Duodenal mucosa (tissue), 2 donors: ENCODE data around the gene RNPS1.
"Not testable (repeated sequence)": the region's sequence is repeated elsewhere in the genome, so short reads cannot be mapped to it uniquely, and the experiment has no call there.

ENCODE experiments used
- H3K27ac ChIP-seq: one replicate; pipeline ENCODE4 v1.7.0; 2013; ENCODE audit warnings: low read depth, low read length
- H3K27me3 ChIP-seq, 2 donors: one replicate each; pipeline ENCODE4 v1.7.0; 2013; ENCODE audit warnings: low read length in 2 of 2, control low read depth in 1 of 2; ENCODE audit not compliant: insufficient read depth in 2 of 2, control insufficient read depth in 1 of 2
- H3K36me3 ChIP-seq, 2 donors: one replicate each; pipeline ENCODE4 v1.7.0; 2013; ENCODE audit warnings: low read length in 2 of 2, control low read depth in 1 of 2; ENCODE audit not compliant: insufficient read depth in 2 of 2, control insufficient read depth in 1 of 2
- H3K4me1 ChIP-seq, 2 donors: one replicate each; pipeline ENCODE4 v1.7.0; 2013; ENCODE audit warnings: low read length in 2 of 2, control low read depth in 1 of 2; ENCODE audit not compliant: insufficient read depth in 2 of 2, control insufficient read depth in 1 of 2
- H3K4me3 ChIP-seq, 2 donors: one replicate each; pipeline ENCODE4 v1.7.0; 2013; ENCODE audit warnings: low read length in 2 of 2, low read depth in 1 of 2
- H3K9ac ChIP-seq, 2 donors: one replicate each; pipeline ENCODE4 v1.7.0; 2013; ENCODE audit warnings: low read length in 2 of 2, low read depth in 1 of 2
- H3K9me3 ChIP-seq, 2 donors: one replicate each; pipeline ENCODE4 v1.7.0; 2013; ENCODE audit warnings: low read length in 2 of 2, control low read depth in 1 of 2; ENCODE audit not compliant: control insufficient read depth in 1 of 2

Gene RNPS1

GRCh38 chr16:2273931-2274330 is 6.0 kb upstream of the RNPS1 start:
- Histone ChIP-seq H3K27me3 (peaks cover 5 to 18% of the 10 kb centered on the region in 2 donors), H3K9me3 (no peaks in the 10 kb centered on the region), H3K9ac (no peak overlapping the region), H3K27ac (no peak overlapping the region), H3K36me3 (no peaks in the 10 kb centered on the region), H3K4me3 (no peak overlapping the region), H3K4me1 (peaks cover 8 to 12% of the 10 kb centered on the region in 2 donors)

- Histone ChIP-seq H3K36me3 (no peaks in the 10 kb centered on the region), H3K27ac (no peak overlapping the region), H3K9me3 (no peaks in the 10 kb centered on the region), H3K4me1 (peaks cover 8 to 15% of the 10 kb centered on the region in 2 donors), H3K4me3 (no peak overlapping the region), H3K27me3 (peaks cover 5 to 15% of the 10 kb centered on the region in 2 donors), H3K9ac (no peak overlapping the region)
These were observed 5.6 kb upstream of the RNPS1 start for GRCh38 chr16:2273484-2273883.

- Histone ChIP-seq H3K9ac (no peak overlapping the region), H3K27me3 (peaks cover 5 to 6% of the 10 kb centered on the region in 2 donors), H3K36me3 (no peaks in the 10 kb centered on the region), H3K4me1 (peaks cover 8 to 15% of the 10 kb centered on the region in 2 donors), H3K9me3 (no peaks in the 10 kb centered on the region), H3K27ac (no peak overlapping the region), H3K4me3 (no peak overlapping the region)
These were observed 4.0 kb upstream of the RNPS1 start for GRCh38 chr16:2271848-2272461.

- no peak overlapping the region for H3K27ac ChIP-seq
- no peaks in the 10 kb centered on the region for H3K9me3 ChIP-seq
- H3K27me3 ChIP-seq = peaks cover 0 to 3% of the 10 kb centered on the region in 2 donors
- peaks cover 8 to 24% of the 10 kb centered on the region in 2 donors for H3K4me1 ChIP-seq
- H3K4me3 ChIP-seq = no peak overlapping the region
- no peak overlapping the region for H3K9ac ChIP-seq
- no peaks in the 10 kb centered on the region for H3K36me3 ChIP-seq
These were observed 2.9 kb upstream of the RNPS1 start for GRCh38 chr16:2270588-2271470.

- H3K27ac ChIP-seq = no peak overlapping the region
- peaks cover 8 to 28% of the 10 kb centered on the region in 2 donors for H3K4me1 ChIP-seq
- no peaks in the 10 kb centered on the region for H3K27me3 ChIP-seq
- no peaks in the 10 kb centered on the region for H3K9me3 ChIP-seq
- peak overlapping the region; percentile 54 to 90 for H3K9ac ChIP-seq
- no peak overlapping the region for H3K4me3 ChIP-seq
- H3K36me3 ChIP-seq = no peaks in the 10 kb centered on the region
These were observed 2.1 kb upstream of the RNPS1 start for GRCh38 chr16:2270070-2270462.

GRCh38 chr16:2267505-2267912 is 417 bp downstream of the RNPS1 start:
- peak overlapping the region; percentile 100 for H3K27ac ChIP-seq
- H3K36me3 ChIP-seq = peaks cover 9 to 18% of the 10 kb centered on the region in 2 donors
- peaks cover 8 to 28% of the 10 kb centered on the region in 2 donors for H3K4me1 ChIP-seq
- H3K9me3 ChIP-seq, H3K27me3 ChIP-seq: not testable (repeated sequence)
- peak overlapping the region; percentile 66 to 90 for H3K9ac ChIP-seq
- peak overlapping the region; percentile 88 to 89 for H3K4me3 ChIP-seq

GRCh38 chr16:2266887-2267286 is 1.0 kb downstream of the RNPS1 start:
- peaks cover 8 to 28% of the 10 kb centered on the region in 2 donors for H3K4me1 ChIP-seq
- H3K9me3 ChIP-seq, H3K27me3 ChIP-seq, H3K27ac ChIP-seq: not testable (repeated sequence)
- H3K36me3 ChIP-seq = peaks cover 16 to 24% of the 10 kb centered on the region in 2 donors
- H3K9ac ChIP-seq = peak overlapping the region; percentile 66 to 90
- peak overlapping the region; percentile 88 to 89 for H3K4me3 ChIP-seq

- H3K27ac ChIP-seq, H3K9me3 ChIP-seq, H3K9ac ChIP-seq, H3K4me3 ChIP-seq, H3K27me3 ChIP-seq: not testable (repeated sequence)
- H3K36me3 ChIP-seq = peaks cover 27 to 54% of the 10 kb centered on the region in 2 donors
- H3K4me1 ChIP-seq = peaks cover 0 to 14% of the 10 kb centered on the region in 2 donors
These were observed 4.9 kb downstream of the RNPS1 start for GRCh38 chr16:2263026-2263425.

- H3K36me3 ChIP-seq = peaks cover 45 to 81% of the 10 kb centered on the region in 2 donors
- H3K4me3 ChIP-seq = no peak overlapping the region
- no peak overlapping the region for H3K9ac ChIP-seq
- no peaks in the 10 kb centered on the region for H3K27me3 ChIP-seq
- H3K27ac ChIP-seq = no peak overlapping the region
- H3K9me3 ChIP-seq = no peaks in the 10 kb centered on the region
- no peaks in the 10 kb centered on the region for H3K4me1 ChIP-seq
These were observed 7.7 kb downstream of the RNPS1 start for GRCh38 chr16:2260250-2260649.

- H3K27ac ChIP-seq, H3K9me3 ChIP-seq, H3K9ac ChIP-seq, H3K27me3 ChIP-seq, H3K4me1 ChIP-seq, H3K4me3 ChIP-seq: not testable (repeated sequence)
- H3K36me3 ChIP-seq = peaks cover 50 to 89% of the 10 kb centered on the region in 2 donors
These were observed 9.4 kb downstream of the RNPS1 start for GRCh38 chr16:2258530-2258929.
